Activated T-cell treated with anti-CD3 and anti-CD28 coated beads for 48 hours (primary cell): ENCODE measurements around the gene GALNS.
"Not testable (repeated sequence)": the region's sequence is repeated elsewhere in the genome, so short reads cannot be mapped to it uniquely, and the experiment has no call there.

Experiments used
- DNase-seq: peaks from one replicate; pipeline ENCODE4 v3.0.0-alpha.2; 2020; ENCODE audit warnings: low read depth

GALNS gene

GRCh38 chr16:88804552-88805339 lies 52.0 kb downstream of the GALNS start:
- DNase-seq: no peak

GRCh38 chr16:88804173-88804551 lies 52.6 kb downstream of the GALNS start:
- no peak for DNase-seq

GRCh38 chr16:88803264-88803987 lies 53.3 kb downstream of the GALNS start, which contains the start of gene CDT1:
TSS of gene CDT1 (plus strand) at chr16:88803789. CDS start at chr16:88803832, 43 bp downstream.
- peak; percentile 91 for DNase-seq

DNA sequence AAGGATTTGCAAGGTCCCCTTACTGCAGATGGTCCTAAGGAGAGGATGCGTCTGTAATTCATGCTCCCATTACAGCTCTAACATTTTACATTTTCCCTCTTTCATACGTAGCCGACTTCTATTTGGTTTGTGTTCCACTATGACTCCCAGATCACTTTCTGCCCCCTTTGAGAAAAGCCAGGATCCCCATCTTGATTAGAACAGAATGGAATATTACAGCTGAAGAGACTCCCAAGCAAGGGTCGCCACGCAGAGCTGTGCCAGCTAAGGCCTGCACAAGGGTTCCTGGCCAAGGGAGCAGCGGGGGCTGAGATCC lies 56.5 kb downstream of the GALNS start:
- no peak for DNase-seq

GRCh38 chr16:88799569-88800276 lies 57.0 kb downstream of the GALNS start:
- DNase-seq: no peak

- DNase-seq: no peak
Measured at GRCh38 chr16:88798772-88799455, 57.8 kb downstream of the GALNS start.

- no peak for DNase-seq
Measured at GRCh38 chr16:88798073-88798472, 58.7 kb downstream of the GALNS start.

DNA sequence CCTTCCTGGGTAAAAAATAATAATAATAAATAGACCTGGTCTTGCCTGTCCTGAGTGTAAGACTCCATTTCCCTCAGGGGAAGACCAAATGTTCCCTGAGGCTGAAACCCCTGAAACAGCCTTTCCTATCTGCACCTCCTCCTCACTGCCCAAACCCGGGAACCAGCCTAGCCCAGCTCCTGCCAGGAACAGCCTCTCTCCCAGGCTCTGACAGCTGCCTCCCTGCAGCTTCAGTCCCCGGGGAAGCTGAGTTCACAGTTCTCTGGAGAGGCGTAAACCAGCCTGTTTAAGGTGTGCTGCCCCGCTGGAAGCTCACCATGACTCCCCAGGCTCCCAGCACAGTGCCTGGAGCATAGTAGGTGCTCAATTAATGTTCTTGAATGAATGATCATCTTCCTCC lies 60.5 kb downstream of the GALNS start:
- DNase-seq: no peak

DNA sequence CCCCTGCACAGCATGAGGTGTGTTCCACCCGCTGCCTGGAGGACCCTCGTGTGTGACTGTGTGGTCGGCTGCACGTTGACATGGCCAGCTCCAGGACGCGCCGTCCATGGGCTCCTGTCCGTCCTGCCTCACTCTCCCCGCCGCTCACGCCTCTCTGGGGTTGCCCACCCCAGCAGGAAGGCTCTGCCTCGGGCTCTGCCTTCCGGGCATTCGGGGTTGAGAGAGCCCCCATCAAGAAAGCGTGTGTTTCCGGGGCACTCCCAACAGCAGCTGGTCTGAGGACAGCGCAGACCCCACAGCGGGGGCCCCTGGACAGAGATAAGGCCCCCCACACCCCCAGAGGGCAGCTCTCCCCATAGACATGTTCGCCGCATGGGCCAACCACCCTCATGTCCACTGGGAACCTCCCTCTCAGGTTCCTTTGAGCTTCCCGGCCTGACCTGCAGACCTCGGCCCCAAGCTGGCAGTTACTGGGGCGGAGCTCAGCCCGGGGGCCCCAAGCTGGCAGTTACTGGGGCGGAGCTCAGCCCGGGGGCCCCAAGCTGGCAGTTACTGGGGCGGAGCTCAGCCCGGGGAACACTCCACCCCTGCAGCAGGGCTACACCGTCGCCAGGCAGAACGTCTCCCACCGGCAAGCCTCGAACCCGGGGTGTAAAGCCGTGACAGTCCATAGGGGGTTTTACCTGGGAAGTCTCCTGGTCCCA lies 63.3 kb downstream of the GALNS start:
- DNase-seq: no peak

DNA sequence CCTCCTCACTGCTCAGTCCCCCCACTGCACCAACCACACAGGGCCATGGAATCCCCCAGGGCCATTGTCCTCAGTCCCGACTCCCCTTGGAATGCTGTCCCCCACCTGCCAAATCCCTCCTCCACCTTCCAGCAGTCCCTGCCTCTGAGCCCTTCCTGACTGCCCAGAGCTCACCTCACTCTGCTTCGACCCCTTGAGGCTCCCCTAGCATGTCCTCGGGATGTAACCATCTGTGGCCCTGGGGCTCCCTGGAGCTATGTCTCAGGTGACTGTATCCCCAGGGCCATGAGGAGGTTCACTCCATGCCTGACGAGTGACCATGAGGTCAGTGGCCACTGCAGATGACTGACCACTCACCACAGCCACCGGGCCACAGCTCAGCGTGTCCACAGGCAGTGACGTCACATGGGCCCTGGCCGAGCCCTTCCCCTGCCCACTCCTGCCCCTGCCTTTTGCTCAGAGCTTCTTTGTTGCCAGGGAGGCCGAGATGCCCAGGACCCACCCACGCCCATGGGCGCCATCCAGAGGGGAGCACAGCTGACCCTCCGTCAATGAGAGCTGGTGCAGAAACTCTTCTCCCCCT lies 64.0 kb downstream of the GALNS start:
- no peak for DNase-seq

DNA sequence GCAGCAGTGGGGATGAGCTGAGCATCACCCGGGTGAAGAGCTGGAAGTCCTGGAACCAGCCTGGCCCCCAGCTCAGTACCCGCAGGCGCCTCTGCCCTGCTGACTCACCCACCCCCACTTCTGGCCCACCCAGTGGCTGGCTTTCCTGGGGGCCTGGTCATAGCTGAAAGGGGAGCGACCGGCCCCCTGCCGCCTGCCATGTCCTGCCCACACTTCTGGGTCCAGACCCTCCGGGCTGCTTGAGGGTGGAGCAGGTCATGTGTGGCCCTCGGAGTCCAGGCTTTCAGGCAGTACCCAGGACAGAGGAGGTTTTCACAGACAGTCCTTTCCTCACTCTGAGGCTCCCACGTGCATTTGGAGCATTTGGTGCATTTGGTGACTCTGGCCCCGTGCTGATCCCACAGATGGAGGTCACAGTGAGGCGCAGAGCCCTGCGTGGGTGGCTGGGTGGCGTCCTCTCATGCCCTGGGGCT lies 64.6 kb downstream of the GALNS start:
- DNase-seq: no peak

GRCh38 chr16:88790312-88791211 lies 66.2 kb downstream of the GALNS start:
- peak; percentile 65 for DNase-seq

GRCh38 chr16:88789594-88789993 lies 67.2 kb downstream of the GALNS start:
- no peak for DNase-seq

DNA sequence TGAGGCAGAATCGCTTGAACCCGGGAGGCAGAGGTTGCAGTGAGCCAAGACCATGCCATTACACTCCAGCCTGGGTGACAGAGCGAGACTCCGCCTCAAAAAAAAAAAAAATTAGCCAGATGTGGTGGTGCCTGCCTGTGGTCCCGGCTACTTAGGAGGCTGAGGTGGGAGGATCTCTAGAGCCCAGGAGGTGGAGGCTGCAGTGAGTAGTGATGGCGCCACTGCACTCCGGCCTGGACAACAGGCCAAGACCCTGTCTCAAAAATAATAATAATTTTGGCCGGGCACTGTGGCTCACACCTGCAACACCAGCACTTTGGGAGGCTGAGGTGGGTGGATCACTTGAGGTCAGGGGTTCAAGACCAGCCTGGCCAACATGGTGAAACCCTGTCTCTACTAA lies 68.0 kb downstream of the GALNS start:
- not testable (repeated sequence) for DNase-seq

GRCh38 chr16:88787579-88788314 lies 69.0 kb downstream of the GALNS start:
- no peak for DNase-seq

- DNase-seq: peak; percentile 72
Measured at GRCh38 chr16:88785106-88785924, 71.4 kb downstream of the GALNS start, which contains the start of gene PIEZO1. TSS of gene PIEZO1 (minus strand) at chr16:88785220. CDS start at chr16:88784964, 256 bp downstream.

DNA sequence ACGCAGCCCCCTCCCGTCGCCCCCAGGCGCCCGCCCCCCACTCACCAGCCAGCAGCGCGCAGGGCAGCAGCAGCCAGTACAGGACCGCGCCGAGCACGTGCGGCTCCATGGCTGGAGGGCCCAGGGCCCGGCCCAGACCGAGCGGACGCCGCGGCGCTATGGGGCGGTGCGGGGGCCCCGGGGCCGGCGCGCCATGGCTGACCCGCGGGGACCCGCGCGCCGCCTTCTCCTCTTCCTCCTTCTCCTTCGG lies 72.0 kb downstream of the GALNS start:
- no peak for DNase-seq

DNA sequence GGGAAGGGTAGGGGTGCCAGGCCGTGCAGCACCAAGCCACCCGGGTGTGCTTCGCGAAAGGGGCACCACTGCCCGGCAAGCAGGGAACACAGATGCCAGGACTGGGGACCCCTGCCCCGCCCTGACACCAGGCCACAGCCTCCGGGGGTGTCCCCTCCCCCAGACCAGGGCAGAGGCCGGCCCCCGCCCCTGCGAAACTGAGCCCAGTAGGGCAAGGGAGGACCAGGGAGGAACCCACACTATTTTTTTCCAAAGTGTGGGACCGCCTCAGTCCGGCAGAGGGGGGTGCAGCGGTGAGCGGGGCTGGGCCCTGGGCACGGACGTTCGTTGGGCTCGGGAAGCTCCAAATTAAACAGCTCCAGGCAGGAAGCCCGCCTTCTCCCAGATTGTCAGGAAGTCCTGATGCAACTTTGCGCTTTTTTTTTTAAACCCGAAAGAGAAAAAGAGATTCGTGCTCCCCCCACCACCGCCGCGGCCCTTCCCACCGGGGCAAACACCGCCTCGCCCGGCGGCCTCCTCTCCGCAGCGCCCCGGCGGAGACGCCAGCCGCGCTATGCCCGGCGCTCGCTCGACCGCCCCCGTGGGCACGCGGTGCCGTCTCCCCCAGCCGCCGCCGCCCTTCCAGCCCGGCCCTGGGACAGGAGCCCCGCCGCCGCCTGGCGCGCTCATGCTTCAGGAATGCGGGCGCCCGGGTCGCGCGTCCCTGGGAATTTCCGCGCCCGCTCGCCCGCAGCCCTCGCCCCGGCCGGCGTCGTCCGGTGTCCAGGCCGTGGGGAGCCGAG lies 72.5 kb downstream of the GALNS start:
- no peak for DNase-seq
